ENCODE measurements around the gene SEPHS2.

SEPHS2 gene

DNA sequence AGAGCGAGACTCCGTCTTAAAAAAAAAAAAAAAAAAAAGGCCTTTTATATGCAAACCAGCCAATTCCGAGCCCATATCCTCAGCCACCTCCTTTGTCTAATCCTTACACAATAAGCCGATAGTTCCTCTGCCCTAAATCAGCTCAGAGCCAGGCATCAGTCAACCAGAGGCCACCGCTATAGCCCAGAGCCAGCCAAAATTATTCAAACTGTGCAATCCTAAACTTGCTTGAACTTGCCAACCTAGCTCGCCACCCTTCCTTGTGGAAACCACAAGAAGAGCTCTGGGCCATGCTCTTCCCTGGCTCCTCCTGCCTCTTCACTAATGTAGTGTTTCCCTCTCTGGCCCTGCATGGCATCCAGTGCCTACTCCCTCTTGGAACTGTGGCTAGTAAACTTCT, 44.5 kb upstream of the SEPHS2 start:
- H3K27me3 Mint-ChIP-seq (ENCODE audit: low read depth, poor library complexity), result peaks cover 36% of the 10 kb centered on the region
- peak overlapping the region; percentile 37 for H3K27ac Mint-ChIP-seq

DNA sequence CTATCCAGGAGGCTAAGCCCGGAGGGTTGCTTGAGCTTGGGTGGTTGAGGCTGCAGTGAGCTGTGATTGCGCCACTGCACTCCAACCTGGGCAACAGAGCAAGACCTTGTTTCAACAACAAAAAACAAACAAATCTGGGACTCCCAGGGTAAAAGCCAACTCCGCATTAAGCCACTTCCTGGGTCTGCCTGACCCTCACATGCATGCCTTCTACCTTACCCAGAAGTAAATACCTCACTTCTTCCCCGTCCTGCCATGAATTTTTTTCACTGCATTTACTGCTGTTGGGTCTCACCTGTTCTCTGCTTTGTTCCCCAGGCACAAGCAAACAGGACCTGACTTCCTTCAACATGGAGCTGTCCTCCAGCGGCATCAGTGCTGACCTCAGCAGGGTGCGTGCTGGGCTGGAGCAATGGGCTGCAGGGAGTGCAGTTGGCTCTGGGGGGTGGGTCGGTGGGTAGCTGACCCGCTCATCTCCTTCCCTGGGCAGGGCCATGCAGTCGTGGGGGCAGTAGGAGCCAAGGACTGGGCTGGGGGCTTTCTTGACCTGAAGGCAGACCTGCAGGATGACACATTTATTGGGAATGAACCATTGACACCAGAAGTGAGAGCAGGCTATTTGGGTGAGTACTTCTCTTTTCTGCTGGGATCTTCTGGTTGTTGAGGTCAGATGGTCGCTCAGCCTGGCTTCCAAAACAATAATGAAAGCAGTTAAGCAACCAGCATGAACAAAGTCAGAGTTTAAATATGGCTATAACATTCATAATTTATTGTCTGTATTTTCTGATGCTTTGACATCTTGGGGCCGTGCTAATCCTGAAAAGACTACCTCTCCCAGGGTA, 43.3 kb upstream of the SEPHS2 start:
- TF ChIP-seq, protein P1, sequence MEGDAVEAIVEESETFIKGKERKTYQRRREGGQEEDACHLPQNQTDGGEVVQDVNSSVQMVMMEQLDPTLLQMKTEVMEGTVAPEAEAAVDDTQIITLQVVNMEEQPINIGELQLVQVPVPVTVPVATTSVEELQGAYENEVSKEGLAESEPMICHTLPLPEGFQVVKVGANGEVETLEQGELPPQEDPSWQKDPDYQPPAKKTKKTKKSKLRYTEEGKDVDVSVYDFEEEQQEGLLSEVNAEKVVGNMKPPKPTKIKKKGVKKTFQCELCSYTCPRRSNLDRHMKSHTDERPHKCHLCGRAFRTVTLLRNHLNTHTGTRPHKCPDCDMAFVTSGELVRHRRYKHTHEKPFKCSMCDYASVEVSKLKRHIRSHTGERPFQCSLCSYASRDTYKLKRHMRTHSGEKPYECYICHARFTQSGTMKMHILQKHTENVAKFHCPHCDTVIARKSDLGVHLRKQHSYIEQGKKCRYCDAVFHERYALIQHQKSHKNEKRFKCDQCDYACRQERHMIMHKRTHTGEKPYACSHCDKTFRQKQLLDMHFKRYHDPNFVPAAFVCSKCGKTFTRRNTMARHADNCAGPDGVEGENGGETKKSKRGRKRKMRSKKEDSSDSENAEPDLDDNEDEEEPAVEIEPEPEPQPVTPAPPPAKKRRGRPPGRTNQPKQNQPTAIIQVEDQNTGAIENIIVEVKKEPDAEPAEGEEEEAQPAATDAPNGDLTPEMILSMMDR (IDR thresholded peaks at IDR 0.05), result no peak
- Mint-ChIP-seq H3K27ac (peak overlapping the region; percentile 39), H3K4me1 (peaks cover 21% of the 10 kb centered on the region), H3K36me3 (ENCODE audit: low read depth) (no peaks in the 10 kb centered on the region), H3K4me3 (no peak overlapping the region), H3K9me3 (no peaks in the 10 kb centered on the region), H3K27me3 (ENCODE audit: low read depth, poor library complexity) (peaks cover 34% of the 10 kb centered on the region)
- no peak for DNase-seq

More for the DNA sequence above, 44.5 kb upstream of the SEPHS2 start:
- Mint-ChIP-seq H3K4me1 (peaks cover 29% of the 10 kb centered on the region), H3K9me3 (no peaks in the 10 kb centered on the region), H3K36me3 (ENCODE audit: low read depth) (no peaks in the 10 kb centered on the region), H3K4me3 (no peak overlapping the region)
- no peak for DNase-seq
- TF ChIP-seq, protein P1 (IDR thresholded peaks at IDR 0.05), result no peak

DNA sequence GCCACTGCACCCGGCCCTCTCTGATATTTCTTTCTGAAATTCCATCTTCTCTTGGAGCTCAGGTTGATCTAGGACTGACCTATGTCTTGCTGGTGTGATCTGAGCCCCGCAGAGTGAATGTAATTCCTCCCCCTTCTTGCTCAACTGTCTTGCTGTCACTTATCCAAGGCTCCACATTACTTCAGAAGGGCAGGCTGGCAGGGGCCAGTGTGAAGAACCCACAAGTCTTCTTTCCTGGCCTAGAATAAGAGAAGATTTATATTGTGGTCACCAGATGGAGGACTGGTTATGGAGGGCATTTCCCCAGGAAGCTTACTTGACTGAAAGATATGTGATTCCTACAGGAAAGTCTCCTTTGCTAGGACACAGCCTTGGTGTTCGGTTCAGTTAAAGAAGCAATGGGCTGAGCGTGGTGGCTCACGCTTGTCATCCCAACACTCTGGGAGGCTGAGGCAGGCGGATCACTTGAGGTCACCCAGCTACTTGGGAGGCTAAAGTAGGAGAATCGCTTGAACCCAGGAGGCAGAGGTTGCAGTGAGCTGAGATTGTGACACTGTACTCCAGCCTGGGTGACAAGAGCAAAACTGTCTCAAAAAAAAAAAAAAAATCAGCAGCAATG, 40.3 kb upstream of the SEPHS2 start:
- TF ChIP-seq, protein P1 (IDR thresholded peaks at IDR 0.05), result no peak
- H3K4me1 Mint-ChIP-seq, result peaks cover 18% of the 10 kb centered on the region
- H3K27ac Mint-ChIP-seq, result peak overlapping the region; percentile 66
- no peaks in the 10 kb centered on the region for H3K36me3 Mint-ChIP-seq (ENCODE audit: low read depth)
- no peak overlapping the region for H3K4me3 Mint-ChIP-seq
- DNase-seq, result no peak
- H3K27me3 Mint-ChIP-seq (ENCODE audit: low read depth, poor library complexity), result peaks cover 48% of the 10 kb centered on the region
- H3K9me3 Mint-ChIP-seq, result no peaks in the 10 kb centered on the region

DNA sequence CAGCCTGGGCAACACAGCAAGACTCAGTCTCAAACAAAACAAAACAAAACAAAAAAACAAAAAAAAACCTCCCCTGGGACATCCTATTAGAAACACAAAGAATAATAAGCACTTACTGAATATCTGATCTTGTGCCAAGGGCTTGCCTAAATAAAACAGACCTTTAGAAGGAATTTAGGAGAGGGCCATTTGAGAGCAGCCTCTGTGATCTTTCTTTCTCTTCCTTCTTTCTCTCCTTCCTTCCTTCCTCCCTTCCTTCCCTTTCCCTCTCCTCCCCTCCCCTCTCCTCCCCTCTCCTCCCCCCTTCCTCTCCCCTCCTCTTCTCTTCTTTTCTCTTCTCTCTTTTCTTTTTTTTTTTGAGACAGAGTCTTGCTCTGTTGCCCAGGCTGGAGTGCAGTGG, 39.2 kb upstream of the SEPHS2 start:
- no peaks in the 10 kb centered on the region for H3K9me3 Mint-ChIP-seq
- no peaks in the 10 kb centered on the region for H3K36me3 Mint-ChIP-seq (ENCODE audit: low read depth)
- TF ChIP-seq, protein P1 (IDR thresholded peaks at IDR 0.05), result no peak
- peaks cover 52% of the 10 kb centered on the region for H3K27me3 Mint-ChIP-seq (ENCODE audit: low read depth, poor library complexity)
- no peak overlapping the region for H3K27ac Mint-ChIP-seq
- DNase-seq, result no peak
- H3K4me1 Mint-ChIP-seq, result peaks cover 18% of the 10 kb centered on the region
- H3K4me3 Mint-ChIP-seq, result no peak overlapping the region

DNA sequence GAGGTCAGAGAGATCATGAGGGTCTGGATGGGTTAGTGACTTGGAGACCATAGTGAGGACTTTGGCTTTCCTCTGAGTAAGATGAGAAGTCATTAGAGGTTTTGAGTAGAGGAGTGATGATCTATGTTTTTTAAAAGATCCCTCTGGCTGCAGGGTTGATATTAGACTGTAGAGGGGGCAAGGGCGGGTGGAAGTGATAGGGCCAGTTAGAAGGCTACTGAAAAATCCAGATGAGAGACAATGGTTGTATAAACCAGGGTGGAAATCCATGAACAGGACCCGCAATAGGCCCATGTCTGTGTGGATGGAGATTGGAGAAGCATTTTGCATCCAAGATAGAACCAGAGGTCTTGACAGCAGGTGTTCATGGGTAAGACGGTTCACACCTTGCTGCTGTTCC, 36.7 kb upstream of the SEPHS2 start:
- no peak for DNase-seq
- H3K36me3 Mint-ChIP-seq (ENCODE audit: low read depth), result no peaks in the 10 kb centered on the region
- peaks cover 12% of the 10 kb centered on the region for H3K4me1 Mint-ChIP-seq
- H3K4me3 Mint-ChIP-seq, result no peak overlapping the region
- peaks cover 47% of the 10 kb centered on the region for H3K27me3 Mint-ChIP-seq (ENCODE audit: low read depth, poor library complexity)
- H3K9me3 Mint-ChIP-seq, result no peaks in the 10 kb centered on the region
- TF ChIP-seq, protein P1 (IDR thresholded peaks at IDR 0.05), result no peak
- H3K27ac Mint-ChIP-seq, result no peak overlapping the region

Data from nephron progenitor cell (in vitro differentiated cells).